Activated naive CD8-positive, alpha-beta T cell treated with anti-CD3 and anti-CD28 coated beads, Interleukin-2, amount 50 U/mL, for 16 hours (primary cell): Measurements from ENCODE around the gene GALNT14.
"Not testable (repeated sequence)": the region's sequence is repeated elsewhere in the genome, so short reads cannot be mapped to it uniquely, and the experiment has no call there.

ENCODE experiments used
- DNase-seq: peaks from one replicate; pipeline ENCODE4 v3.0.0-alpha.2; 2020; ENCODE audit warnings: low read depth, low spot score

The GALNT14 gene

GRCh38 chr2:31138037-31138962 lies at the start of gene GALNT14:
GALNT14 (minus strand) TSS chr2:31138440; CDS start chr2:31138086, 354 bp downstream.
- no peak for DNase-seq

GRCh38 chr2:31187166-31187565 lies 48.9 kb upstream of the GALNT14 start:
- DNase-seq, result no peak

GRCh38 chr2:31183973-31184372 lies 45.7 kb upstream of the GALNT14 start:
- DNase-seq, result not testable (repeated sequence)

- no peak for DNase-seq
Measured at GRCh38 chr2:31176742-31177141, 38.5 kb upstream of the GALNT14 start.

- DNase-seq, result no peak
Measured at GRCh38 chr2:31171142-31171541, 32.9 kb upstream of the GALNT14 start.

GRCh38 chr2:31170071-31170698 lies 31.9 kb upstream of the GALNT14 start:
- DNase-seq, result peak; percentile 7

GRCh38 chr2:31168291-31168690 lies 30.1 kb upstream of the GALNT14 start:
- no peak for DNase-seq

GRCh38 chr2:31166925-31167324 lies 28.7 kb upstream of the GALNT14 start:
- no peak for DNase-seq

- no peak for DNase-seq
Measured at GRCh38 chr2:31163011-31163539, 24.8 kb upstream of the GALNT14 start.

GRCh38 chr2:31161637-31162036 lies 23.4 kb upstream of the GALNT14 start:
- DNase-seq, result no peak

- DNase-seq, result no peak
Measured at GRCh38 chr2:31151501-31151900, 13.3 kb upstream of the GALNT14 start.

- DNase-seq, result no peak
Measured at GRCh38 chr2:31150120-31150670, 12.0 kb upstream of the GALNT14 start.

- DNase-seq, result no peak
Measured at GRCh38 chr2:31148514-31148913, 10.3 kb upstream of the GALNT14 start.

- DNase-seq, result no peak
Measured at GRCh38 chr2:31147645-31148044, 9.4 kb upstream of the GALNT14 start.

GRCh38 chr2:31142110-31142509 lies 3.9 kb upstream of the GALNT14 start:
- no peak for DNase-seq

- no peak for DNase-seq
Measured at GRCh38 chr2:31141443-31142085, 3.3 kb upstream of the GALNT14 start.

GRCh38 chr2:31140151-31140550 lies 1.9 kb upstream of the GALNT14 start:
- DNase-seq, result no peak

GRCh38 chr2:31139671-31140070 lies 1.4 kb upstream of the GALNT14 start:
- DNase-seq, result no peak

GRCh38 chr2:31137211-31138036 lies 816 bp downstream of the GALNT14 start:
- no peak for DNase-seq

- DNase-seq, result no peak
Measured at GRCh38 chr2:31136732-31137131, 1.5 kb downstream of the GALNT14 start.

GRCh38 chr2:31136000-31136399 lies 2.2 kb downstream of the GALNT14 start:
- no peak for DNase-seq
